GM18499 (cell line): ENCODE results near the gene TRAF2.
"Not testable (repeated sequence)": the region's sequence is repeated elsewhere in the genome, so short reads cannot be mapped to it uniquely, and the experiment has no call there.

Experiments
- ATAC-seq: cut with Tn5 transposase; IDR thresholded peaks from one replicate; pipeline ENCODE4 v1.9.1; 2021; ENCODE audit warnings: moderate number of reproducible peaks; ENCODE audit not compliant: insufficient read depth, unreplicated experiment

Gene TRAF2

GRCh38 chr9:136876476-136876875, 9.8 kb upstream of the TRAF2 start:
- no peak for ATAC-seq

- ATAC-seq = no peak
These were observed 5.7 kb upstream of the TRAF2 start for GRCh38 chr9:136880651-136881050.

- ATAC-seq = no peak
These were observed 4.6 kb upstream of the TRAF2 start for GRCh38 chr9:136881691-136882108.

GRCh38 chr9:136882109-136882946, 4.0 kb upstream of the TRAF2 start:
- ATAC-seq = no peak

GRCh38 chr9:136882947-136883283, 3.4 kb upstream of the TRAF2 start:
- not testable (repeated sequence) for ATAC-seq

GRCh38 chr9:136883670-136884069, 2.6 kb upstream of the TRAF2 start:
- not testable (repeated sequence) for ATAC-seq

GRCh38 chr9:136886610-136887597, 588 bp downstream of the TRAF2 start:
- no peak for ATAC-seq

- no peak for ATAC-seq
These were observed 2.1 kb downstream of the TRAF2 start for GRCh38 chr9:136888454-136888853.

- ATAC-seq = no peak
These were observed 3.5 kb downstream of the TRAF2 start for GRCh38 chr9:136889858-136890257.

GRCh38 chr9:136890661-136891060, 4.3 kb downstream of the TRAF2 start:
- ATAC-seq = no peak

GRCh38 chr9:136896027-136896426, 9.7 kb downstream of the TRAF2 start:
- no peak for ATAC-seq

GRCh38 chr9:136898483-136899100, 12.3 kb downstream of the TRAF2 start:
- ATAC-seq = no peak

- no peak for ATAC-seq
These were observed 12.9 kb downstream of the TRAF2 start for GRCh38 chr9:136899196-136899595.

- no peak for ATAC-seq
These were observed 14.2 kb downstream of the TRAF2 start for GRCh38 chr9:136900556-136900955.

- no peak for ATAC-seq
These were observed 14.7 kb downstream of the TRAF2 start for GRCh38 chr9:136900988-136901515.

GRCh38 chr9:136901516-136902258, 15.4 kb downstream of the TRAF2 start:
- no peak for ATAC-seq

- no peak for ATAC-seq
These were observed 16.0 kb downstream of the TRAF2 start for GRCh38 chr9:136902259-136902821.

GRCh38 chr9:136903041-136903554, 16.8 kb downstream of the TRAF2 start:
- ATAC-seq = no peak

- no peak for ATAC-seq
These were observed 19.9 kb downstream of the TRAF2 start for GRCh38 chr9:136906266-136906665.
